SU-DHL-6 (cell line): ENCODE data around the gene GRB14.

Experiments
- H2AFZ ChIP-seq: fragments of 200-600 bp; sonication (generic); 2 replicates; pipeline ENCODE4 v1.6.1; 2014; ENCODE audit warnings: low read depth, mild to moderate bottlenecking, moderate library complexity, mixed read lengths, antibody characterized with exemption, low read length; ENCODE audit not compliant: severe bottlenecking
- H3F3A ChIP-seq: fragments of 200-600 bp; shearing (Covaris generic); 2 replicates; pipeline ENCODE4 v1.6.0; 2016; ENCODE audit warnings: antibody characterized with exemption, mild to moderate bottlenecking; ENCODE audit not compliant: insufficient read depth
- H3K27ac ChIP-seq: fragments of 200-600 bp; sonication (generic); 2 replicates; pipeline ENCODE4 v1.5.1; 2016; ENCODE audit warnings: low read depth, mild to moderate bottlenecking, low read length, moderate library complexity, mixed read lengths
- H3K27me3 ChIP-seq: fragments of 200-600 bp; sonication (generic), shearing (Covaris generic); 2 replicates; pipeline ENCODE4 v1.6.0; 2014; ENCODE audit warnings: mild to moderate bottlenecking, low read length
- H3K36me3 ChIP-seq: fragments of 200-600 bp; sonication (generic); 2 replicates; pipeline ENCODE4 v1.6.1; 2014; ENCODE audit warnings: mild to moderate bottlenecking, low read length, mixed read lengths
- H3K4me2 ChIP-seq: fragments of 300-600, 200-600 bp; shearing (Covaris generic), sonication (generic); 2 replicates; pipeline ENCODE4 v1.6.0; 2014; ENCODE audit warnings: low read length, low read depth, mild to moderate bottlenecking; ENCODE audit not compliant: poor library complexity, severe bottlenecking
- H3K4me3 ChIP-seq: fragments of 200-600 bp; sonication (generic); 2 replicates; pipeline ENCODE4 v1.5.1; 2014; ENCODE audit warnings: antibody characterized with exemption, low read length, mild to moderate bottlenecking, mixed read lengths; ENCODE audit not compliant: insufficient read depth, poor library complexity, severe bottlenecking
- H3K79me2 ChIP-seq: fragments of 200-600 bp; sonication (generic); 2 replicates; pipeline ENCODE4 v1.6.1; 2014; ENCODE audit warnings: mild to moderate bottlenecking, low read length, moderate library complexity; ENCODE audit not compliant: insufficient read depth
- H3K9ac ChIP-seq: fragments of 200-600 bp; sonication (generic); 2 replicates; pipeline ENCODE4 v1.7.0; 2014; ENCODE audit warnings: mild to moderate bottlenecking, low read length
- H3K9me2 ChIP-seq: fragments of 200-600 bp; sonication (generic); replicated peaks from 2 replicates; pipeline ENCODE4 v1.6.1; 2014; ENCODE audit warnings: low read length; ENCODE audit not compliant: insufficient read depth
- H3K9me3 ChIP-seq: fragments of 200-600 bp; sonication (generic); 2 replicates; pipeline ENCODE4 v1.6.1; 2014; ENCODE audit warnings: low read length, mixed read lengths; ENCODE audit not compliant: insufficient read depth
- H4K20me1 ChIP-seq: fragments of 200-600 bp; sonication (generic); 2 replicates; pipeline ENCODE4 v1.6.1; 2014; ENCODE audit warnings: low read depth, mild to moderate bottlenecking, antibody characterized with exemption, low read length, moderate library complexity, mixed read lengths
- EZH2phosphoT487 ChIP-seq: fragments of 200-600 bp; sonication (generic), shearing (Covaris generic); conservative IDR thresholded peaks from 2 replicates; pipeline ENCODE4 v1.6.1; 2018; ENCODE audit warnings: mild to moderate bottlenecking, antibody characterized with exemption, low read length, moderate library complexity, mixed read lengths
- TF ChIP-seq, protein P1 (sequence below): fragments of 200-600 bp; sonication (generic); IDR thresholded peaks from one replicate; pipeline ENCODE4 v1.5.1; 2017; ENCODE audit warnings: antibody characterized with exemption, mild to moderate bottlenecking, low read length, moderate library complexity; ENCODE audit not compliant: insufficient read depth, poor library complexity, severe bottlenecking

GRB14 gene

DNA sequence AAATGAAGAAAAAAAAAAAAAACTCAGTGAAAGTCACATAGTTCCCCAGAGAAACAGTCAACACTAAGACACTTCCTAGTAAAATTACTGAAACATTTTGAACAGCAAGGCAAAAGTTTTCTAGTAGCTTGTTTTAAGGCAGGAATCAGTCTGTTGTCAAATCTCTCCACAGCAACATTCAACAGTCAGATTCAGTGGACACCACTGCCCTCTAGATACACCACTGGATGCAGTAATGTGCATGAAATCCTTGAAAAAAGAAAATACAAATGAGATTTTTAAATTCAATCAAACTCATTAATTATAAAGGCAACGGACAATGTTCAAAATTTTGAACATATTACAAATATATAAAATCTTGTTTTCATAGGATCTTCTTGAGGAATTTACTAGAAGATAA is 46.4 kb downstream of the GRB14 start:
- no peak overlapping the region for H3K27ac ChIP-seq
- no peak overlapping the region for H3K9ac ChIP-seq
- TF ChIP-seq, protein P1, sequence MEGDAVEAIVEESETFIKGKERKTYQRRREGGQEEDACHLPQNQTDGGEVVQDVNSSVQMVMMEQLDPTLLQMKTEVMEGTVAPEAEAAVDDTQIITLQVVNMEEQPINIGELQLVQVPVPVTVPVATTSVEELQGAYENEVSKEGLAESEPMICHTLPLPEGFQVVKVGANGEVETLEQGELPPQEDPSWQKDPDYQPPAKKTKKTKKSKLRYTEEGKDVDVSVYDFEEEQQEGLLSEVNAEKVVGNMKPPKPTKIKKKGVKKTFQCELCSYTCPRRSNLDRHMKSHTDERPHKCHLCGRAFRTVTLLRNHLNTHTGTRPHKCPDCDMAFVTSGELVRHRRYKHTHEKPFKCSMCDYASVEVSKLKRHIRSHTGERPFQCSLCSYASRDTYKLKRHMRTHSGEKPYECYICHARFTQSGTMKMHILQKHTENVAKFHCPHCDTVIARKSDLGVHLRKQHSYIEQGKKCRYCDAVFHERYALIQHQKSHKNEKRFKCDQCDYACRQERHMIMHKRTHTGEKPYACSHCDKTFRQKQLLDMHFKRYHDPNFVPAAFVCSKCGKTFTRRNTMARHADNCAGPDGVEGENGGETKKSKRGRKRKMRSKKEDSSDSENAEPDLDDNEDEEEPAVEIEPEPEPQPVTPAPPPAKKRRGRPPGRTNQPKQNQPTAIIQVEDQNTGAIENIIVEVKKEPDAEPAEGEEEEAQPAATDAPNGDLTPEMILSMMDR: no peak
- TF ChIP-seq EZH2phosphoT487: no peak
- no peaks in the 10 kb centered on the region for H4K20me1 ChIP-seq
- H2AFZ ChIP-seq: no peak overlapping the region
- H3K4me3 ChIP-seq: no peak overlapping the region
- no peak overlapping the region for H3K4me2 ChIP-seq
- H3K27me3 ChIP-seq: no peaks in the 10 kb centered on the region
- H3K9me2 ChIP-seq: no peaks in the 10 kb centered on the region
- H3K9me3 ChIP-seq: no peaks in the 10 kb centered on the region
- H3K36me3 ChIP-seq: no peaks in the 10 kb centered on the region
- no peaks in the 10 kb centered on the region for H3F3A ChIP-seq
- H3K79me2 ChIP-seq: no peaks in the 10 kb centered on the region

DNA sequence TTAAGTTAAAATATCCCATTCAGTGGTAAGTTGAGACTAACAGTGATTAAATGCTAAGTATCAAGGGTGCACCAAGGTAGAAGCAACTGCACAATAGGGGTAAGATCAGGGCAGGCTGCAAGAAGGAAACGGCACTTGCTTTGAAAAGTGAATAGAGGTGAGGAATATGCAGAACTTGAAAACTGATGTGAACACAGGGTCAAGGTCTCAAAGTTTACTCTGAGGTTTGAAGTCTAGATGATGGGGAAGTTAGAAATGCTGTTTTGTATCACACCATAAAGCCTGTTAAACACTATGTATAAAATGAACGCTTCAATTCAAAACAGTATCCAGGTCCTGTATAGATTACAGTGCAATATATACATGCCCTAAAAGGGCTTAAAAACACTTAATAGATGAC is 50.8 kb downstream of the GRB14 start:
- no peak overlapping the region for H3K4me2 ChIP-seq
- H3F3A ChIP-seq: no peaks in the 10 kb centered on the region
- H3K4me3 ChIP-seq: no peak overlapping the region
- H3K27ac ChIP-seq: no peak overlapping the region
- TF ChIP-seq, protein P1: no peak
- no peak for TF ChIP-seq EZH2phosphoT487
- no peak overlapping the region for H3K9ac ChIP-seq
- no peaks in the 10 kb centered on the region for H3K36me3 ChIP-seq
- H3K9me3 ChIP-seq: no peaks in the 10 kb centered on the region
- H3K79me2 ChIP-seq: no peaks in the 10 kb centered on the region
- H4K20me1 ChIP-seq: no peaks in the 10 kb centered on the region
- H2AFZ ChIP-seq: no peak overlapping the region
- no peaks in the 10 kb centered on the region for H3K9me2 ChIP-seq
- H3K27me3 ChIP-seq: no peaks in the 10 kb centered on the region

DNA sequence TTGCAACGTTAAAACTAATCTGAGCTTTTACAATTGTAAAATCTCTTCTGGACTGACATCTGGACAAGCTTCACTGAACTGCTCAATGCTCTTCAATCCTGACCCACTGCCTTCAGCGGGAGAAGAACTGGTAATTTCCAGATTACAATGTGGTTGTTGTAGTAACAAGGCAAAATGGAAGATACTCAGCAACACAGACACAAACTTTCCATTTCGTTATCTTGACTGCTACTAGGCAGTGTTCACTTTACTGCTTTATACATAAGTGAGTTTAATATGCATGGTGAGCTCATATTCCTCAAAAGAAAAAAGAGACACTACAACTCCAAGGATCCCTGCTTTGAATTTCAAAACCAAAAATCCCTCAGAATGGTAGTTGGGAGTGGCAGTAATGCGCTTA is 51.9 kb downstream of the GRB14 start:
- H3K4me2 ChIP-seq: no peak overlapping the region

More for the DNA sequence above, 51.9 kb downstream of the GRB14 start:
- Histone ChIP-seq H3K79me2 (no peaks in the 10 kb centered on the region), H3K36me3 (no peaks in the 10 kb centered on the region), H3K9me2 (no peaks in the 10 kb centered on the region), H3K9ac (no peak overlapping the region), H2AFZ (no peak overlapping the region), H3K27ac (no peak overlapping the region), H3K27me3 (no peaks in the 10 kb centered on the region), H3K9me3 (no peaks in the 10 kb centered on the region), H3K4me3 (no peak overlapping the region), H4K20me1 (no peaks in the 10 kb centered on the region), H3F3A (no peaks in the 10 kb centered on the region)
- TF ChIP-seq EZH2phosphoT487: no peak
- TF ChIP-seq, protein P1: no peak
